Activated T-cell treated with anti-CD3 and anti-CD28 coated beads for 24 hours (primary cell): ENCODE data around the gene PLXNB2.

ENCODE experiments used
- DNase-seq: peaks from one replicate; pipeline ENCODE4 v3.0.0-alpha.2; 2020; ENCODE audit warnings: low read depth

PLXNB2 gene

GRCh38 chr22:50296658-50297490 is 10.6 kb downstream of the PLXNB2 start:
- no peak for DNase-seq

- DNase-seq, result no peak
Measured at GRCh38 chr22:50294319-50294656, 13.2 kb downstream of the PLXNB2 start.

- no peak for DNase-seq
Measured at GRCh38 chr22:50293441-50294318, 13.8 kb downstream of the PLXNB2 start.

- DNase-seq, result no peak
Measured at GRCh38 chr22:50292643-50293440, 14.6 kb downstream of the PLXNB2 start.

- no peak for DNase-seq
Measured at GRCh38 chr22:50289942-50290630, 17.4 kb downstream of the PLXNB2 start.

- DNase-seq, result no peak
Measured at GRCh38 chr22:50289151-50289941, 18.1 kb downstream of the PLXNB2 start.

- DNase-seq, result no peak
Measured at GRCh38 chr22:50287731-50288130, 19.7 kb downstream of the PLXNB2 start.

GRCh38 chr22:50286701-50287318 is 20.6 kb downstream of the PLXNB2 start:
- DNase-seq, result no peak

- DNase-seq, result no peak
Measured at GRCh38 chr22:50286275-50286674, 21.2 kb downstream of the PLXNB2 start.

GRCh38 chr22:50285568-50286229 is 21.7 kb downstream of the PLXNB2 start:
- no peak for DNase-seq

GRCh38 chr22:50284479-50284878 is 23.0 kb downstream of the PLXNB2 start:
- DNase-seq, result no peak

- DNase-seq, result no peak
Measured at GRCh38 chr22:50283821-50284220, 23.6 kb downstream of the PLXNB2 start.

GRCh38 chr22:50282361-50283155 is 24.9 kb downstream of the PLXNB2 start:
- no peak for DNase-seq

- DNase-seq, result no peak
Measured at GRCh38 chr22:50281957-50282356, 25.5 kb downstream of the PLXNB2 start.

GRCh38 chr22:50281384-50281760 is 26.1 kb downstream of the PLXNB2 start:
- DNase-seq, result no peak

- no peak for DNase-seq
Measured at GRCh38 chr22:50280708-50281383, 26.6 kb downstream of the PLXNB2 start.

- DNase-seq, result no peak
Measured at GRCh38 chr22:50280022-50280707, 27.3 kb downstream of the PLXNB2 start.
